ENCODE results near the gene HOXB6.

HOXB6 gene

GRCh38 chr17:48624118-48624517 is 19.3 kb upstream of the HOXB6 start:
- no peak for DNase-seq (ENCODE audit: insufficient read length, low spot score)
- no peak for FAIRE-seq

- DNase-seq (ENCODE audit: insufficient read length, low spot score): no peak
Measured at GRCh38 chr17:48623583-48623982, 18.8 kb upstream of the HOXB6 start.

GRCh38 chr17:48622857-48623256 is 18.1 kb upstream of the HOXB6 start:
- FAIRE-seq: no peak
- no peak for DNase-seq (ENCODE audit: insufficient read length, low spot score)

More at GRCh38 chr17:48623583-48623982, 18.8 kb upstream of the HOXB6 start:
- FAIRE-seq: no peak

- no peak for FAIRE-seq
- DNase-seq (ENCODE audit: insufficient read length, low spot score): no peak
Measured at GRCh38 chr17:48621410-48622392, 16.9 kb upstream of the HOXB6 start.

GRCh38 chr17:48620461-48621139 is 15.8 kb upstream of the HOXB6 start:
- no peak for DNase-seq (ENCODE audit: insufficient read length, low spot score)
- FAIRE-seq: no peak

GRCh38 chr17:48619826-48620449 is 15.2 kb upstream of the HOXB6 start:
- DNase-seq (ENCODE audit: insufficient read length, low spot score): no peak
- no peak for FAIRE-seq

- DNase-seq (ENCODE audit: insufficient read length, low spot score) (peak; percentile 95), FAIRE-seq (peak; percentile 89)
Measured at GRCh38 chr17:48618256-48618896, 13.6 kb upstream of the HOXB6 start.

GRCh38 chr17:48617471-48618255 is 12.9 kb upstream of the HOXB6 start:
- FAIRE-seq (no peak), DNase-seq (ENCODE audit: insufficient read length, low spot score) (no peak)

GRCh38 chr17:48616717-48617470 is 12.1 kb upstream of the HOXB6 start:
- DNase-seq (ENCODE audit: insufficient read length, low spot score): no peak
- FAIRE-seq: no peak

- FAIRE-seq (no peak), DNase-seq (ENCODE audit: insufficient read length, low spot score) (no peak)
Measured at GRCh38 chr17:48615963-48616716, 11.4 kb upstream of the HOXB6 start.

GRCh38 chr17:48615047-48615962 is 10.5 kb upstream of the HOXB6 start, which contains the start of gene HOXB8:
Gene HOXB8, minus strand, starts transcription at chr17:48615292. Its CDS starts 588 bp downstream, at chr17:48614704.
- DNase-seq (ENCODE audit: insufficient read length, low spot score) (no peak), FAIRE-seq (peak; percentile 53)

- FAIRE-seq (peak; percentile 37), DNase-seq (ENCODE audit: insufficient read length, low spot score) (no peak)
Measured at GRCh38 chr17:48613862-48614694, 9.3 kb upstream of the HOXB6 start.

- peak; percentile 74 for DNase-seq (ENCODE audit: insufficient read length, low spot score)
- peak; percentile 88 for FAIRE-seq
Measured at GRCh38 chr17:48612854-48613691, 8.3 kb upstream of the HOXB6 start.

GRCh38 chr17:48612456-48612853 is 7.7 kb upstream of the HOXB6 start:
- FAIRE-seq (no peak), DNase-seq (ENCODE audit: insufficient read length, low spot score) (no peak)

GRCh38 chr17:48611681-48612455 is 7.1 kb upstream of the HOXB6 start:
- DNase-seq (ENCODE audit: insufficient read length, low spot score): no peak
- FAIRE-seq: peak; percentile 45

All from GM19239 (cell line).